Measurements from ENCODE around the gene PEX6.
A peak's percentile ranks its signal among the peaks of the same experiment; 100 is the strongest.

Gene PEX6

DNA sequence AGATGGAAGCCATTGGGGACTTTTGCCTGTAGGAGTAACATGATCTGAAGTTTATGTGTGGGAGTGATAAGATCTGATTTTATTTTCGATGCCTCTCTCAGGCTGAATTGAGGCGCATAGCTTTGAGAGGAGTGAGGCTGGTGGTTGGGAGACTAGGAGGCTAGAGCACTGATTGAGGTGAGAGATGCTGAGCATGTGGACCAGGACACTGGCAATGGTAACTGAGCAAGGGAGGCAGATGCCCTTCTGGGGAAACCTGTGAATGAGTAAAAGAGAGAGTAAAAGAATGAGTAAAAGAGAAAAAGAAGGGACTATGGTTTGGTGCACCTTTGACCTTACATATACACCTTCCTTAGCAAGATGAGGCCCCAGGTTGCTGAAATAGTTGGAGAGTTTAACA, 45.5 kb upstream of the PEX6 start:
- TF ChIP-seq PPARA (CRISPR knock-in tag; IDR thresholded peaks at IDR 0.05; ENCODE audit: borderline replicate concordance) (no peak), CSDC2 (CRISPR knock-in tag; IDR thresholded peaks at IDR 0.05) (no peak), TCF4 (CRISPR knock-in tag; IDR thresholded peaks at IDR 0.05; ENCODE audit: borderline replicate concordance) (no peak), POU6F1 (CRISPR knock-in tag; IDR thresholded peaks at IDR 0.05; ENCODE audit: borderline replicate concordance, low read depth) (no peak), ZC3H10 (CRISPR knock-in tag; IDR thresholded peaks at IDR 0.05) (no peak), ZNF70 (CRISPR knock-in tag; IDR thresholded peaks at IDR 0.05) (no peak), ZFP30 (CRISPR knock-in tag; IDR thresholded peaks at IDR 0.05) (no peak), ZNF8 (CRISPR knock-in tag; IDR thresholded peaks at IDR 0.05) (no peak), ZFP3 (CRISPR knock-in tag; IDR thresholded peaks at IDR 0.05) (no peak), SNAI2 (CRISPR knock-in tag; IDR thresholded peaks at IDR 0.05) (no peak), ZNF565 (CRISPR knock-in tag; conservative IDR thresholded peaks at IDR 0.05; ENCODE audit: low read depth) (no peak), ARNTL (CRISPR knock-in tag; IDR thresholded peaks at IDR 0.05; ENCODE audit: borderline replicate concordance, low read depth) (no peak), ISL1 (CRISPR knock-in tag; IDR thresholded peaks at IDR 0.05) (no peak), RARB (CRISPR knock-in tag; IDR thresholded peaks at IDR 0.05) (no peak), GLIS3 (CRISPR knock-in tag; IDR thresholded peaks at IDR 0.05) (no peak)
- TF ChIP-seq, protein P1, sequence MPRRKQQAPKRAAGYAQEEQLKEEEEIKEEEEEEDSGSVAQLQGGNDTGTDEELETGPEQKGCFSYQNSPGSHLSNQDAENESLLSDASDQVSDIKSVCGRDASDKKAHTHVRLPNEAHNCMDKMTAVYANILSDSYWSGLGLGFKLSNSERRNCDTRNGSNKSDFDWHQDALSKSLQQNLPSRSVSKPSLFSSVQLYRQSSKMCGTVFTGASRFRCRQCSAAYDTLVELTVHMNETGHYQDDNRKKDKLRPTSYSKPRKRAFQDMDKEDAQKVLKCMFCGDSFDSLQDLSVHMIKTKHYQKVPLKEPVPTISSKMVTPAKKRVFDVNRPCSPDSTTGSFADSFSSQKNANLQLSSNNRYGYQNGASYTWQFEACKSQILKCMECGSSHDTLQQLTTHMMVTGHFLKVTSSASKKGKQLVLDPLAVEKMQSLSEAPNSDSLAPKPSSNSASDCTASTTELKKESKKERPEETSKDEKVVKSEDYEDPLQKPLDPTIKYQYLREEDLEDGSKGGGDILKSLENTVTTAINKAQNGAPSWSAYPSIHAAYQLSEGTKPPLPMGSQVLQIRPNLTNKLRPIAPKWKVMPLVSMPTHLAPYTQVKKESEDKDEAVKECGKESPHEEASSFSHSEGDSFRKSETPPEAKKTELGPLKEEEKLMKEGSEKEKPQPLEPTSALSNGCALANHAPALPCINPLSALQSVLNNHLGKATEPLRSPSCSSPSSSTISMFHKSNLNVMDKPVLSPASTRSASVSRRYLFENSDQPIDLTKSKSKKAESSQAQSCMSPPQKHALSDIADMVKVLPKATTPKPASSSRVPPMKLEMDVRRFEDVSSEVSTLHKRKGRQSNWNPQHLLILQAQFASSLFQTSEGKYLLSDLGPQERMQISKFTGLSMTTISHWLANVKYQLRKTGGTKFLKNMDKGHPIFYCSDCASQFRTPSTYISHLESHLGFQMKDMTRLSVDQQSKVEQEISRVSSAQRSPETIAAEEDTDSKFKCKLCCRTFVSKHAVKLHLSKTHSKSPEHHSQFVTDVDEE (CRISPR knock-in tag; IDR thresholded peaks at IDR 0.05) = no peak
- TF ChIP-seq, protein P2, sequence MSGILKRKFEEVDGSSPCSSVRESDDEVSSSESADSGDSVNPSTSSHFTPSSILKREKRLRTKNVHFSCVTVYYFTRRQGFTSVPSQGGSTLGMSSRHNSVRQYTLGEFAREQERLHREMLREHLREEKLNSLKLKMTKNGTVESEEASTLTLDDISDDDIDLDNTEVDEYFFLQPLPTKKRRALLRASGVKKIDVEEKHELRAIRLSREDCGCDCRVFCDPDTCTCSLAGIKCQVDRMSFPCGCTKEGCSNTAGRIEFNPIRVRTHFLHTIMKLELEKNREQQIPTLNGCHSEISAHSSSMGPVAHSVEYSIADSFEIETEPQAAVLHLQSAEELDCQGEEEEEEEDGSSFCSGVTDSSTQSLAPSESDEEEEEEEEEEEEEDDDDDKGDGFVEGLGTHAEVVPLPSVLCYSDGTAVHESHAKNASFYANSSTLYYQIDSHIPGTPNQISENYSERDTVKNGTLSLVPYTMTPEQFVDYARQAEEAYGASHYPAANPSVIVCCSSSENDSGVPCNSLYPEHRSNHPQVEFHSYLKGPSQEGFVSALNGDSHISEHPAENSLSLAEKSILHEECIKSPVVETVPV (CRISPR knock-in tag; IDR thresholded peaks at IDR 0.05) = no peak
- TF ChIP-seq, protein P3, sequence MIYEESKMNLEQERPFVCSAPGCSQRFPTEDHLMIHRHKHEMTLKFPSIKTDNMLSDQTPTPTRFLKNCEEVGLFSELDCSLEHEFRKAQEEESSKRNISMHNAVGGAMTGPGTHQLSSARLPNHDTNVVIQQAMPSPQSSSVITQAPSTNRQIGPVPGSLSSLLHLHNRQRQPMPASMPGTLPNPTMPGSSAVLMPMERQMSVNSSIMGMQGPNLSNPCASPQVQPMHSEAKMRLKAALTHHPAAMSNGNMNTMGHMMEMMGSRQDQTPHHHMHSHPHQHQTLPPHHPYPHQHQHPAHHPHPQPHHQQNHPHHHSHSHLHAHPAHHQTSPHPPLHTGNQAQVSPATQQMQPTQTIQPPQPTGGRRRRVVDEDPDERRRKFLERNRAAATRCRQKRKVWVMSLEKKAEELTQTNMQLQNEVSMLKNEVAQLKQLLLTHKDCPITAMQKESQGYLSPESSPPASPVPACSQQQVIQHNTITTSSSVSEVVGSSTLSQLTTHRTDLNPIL (CRISPR knock-in tag; IDR thresholded peaks at IDR 0.05; ENCODE audit: low read depth) = no peak
- TF ChIP-seq, protein P4, sequence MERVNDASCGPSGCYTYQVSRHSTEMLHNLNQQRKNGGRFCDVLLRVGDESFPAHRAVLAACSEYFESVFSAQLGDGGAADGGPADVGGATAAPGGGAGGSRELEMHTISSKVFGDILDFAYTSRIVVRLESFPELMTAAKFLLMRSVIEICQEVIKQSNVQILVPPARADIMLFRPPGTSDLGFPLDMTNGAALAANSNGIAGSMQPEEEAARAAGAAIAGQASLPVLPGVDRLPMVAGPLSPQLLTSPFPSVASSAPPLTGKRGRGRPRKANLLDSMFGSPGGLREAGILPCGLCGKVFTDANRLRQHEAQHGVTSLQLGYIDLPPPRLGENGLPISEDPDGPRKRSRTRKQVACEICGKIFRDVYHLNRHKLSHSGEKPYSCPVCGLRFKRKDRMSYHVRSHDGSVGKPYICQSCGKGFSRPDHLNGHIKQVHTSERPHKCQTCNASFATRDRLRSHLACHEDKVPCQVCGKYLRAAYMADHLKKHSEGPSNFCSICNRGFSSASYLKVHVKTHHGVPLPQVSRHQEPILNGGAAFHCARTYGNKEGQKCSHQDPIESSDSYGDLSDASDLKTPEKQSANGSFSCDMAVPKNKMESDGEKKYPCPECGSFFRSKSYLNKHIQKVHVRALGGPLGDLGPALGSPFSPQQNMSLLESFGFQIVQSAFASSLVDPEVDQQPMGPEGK (CRISPR knock-in tag; IDR thresholded peaks at IDR 0.05; ENCODE audit: borderline replicate concordance) = no peak
- ATAC-seq = no peak

DNA sequence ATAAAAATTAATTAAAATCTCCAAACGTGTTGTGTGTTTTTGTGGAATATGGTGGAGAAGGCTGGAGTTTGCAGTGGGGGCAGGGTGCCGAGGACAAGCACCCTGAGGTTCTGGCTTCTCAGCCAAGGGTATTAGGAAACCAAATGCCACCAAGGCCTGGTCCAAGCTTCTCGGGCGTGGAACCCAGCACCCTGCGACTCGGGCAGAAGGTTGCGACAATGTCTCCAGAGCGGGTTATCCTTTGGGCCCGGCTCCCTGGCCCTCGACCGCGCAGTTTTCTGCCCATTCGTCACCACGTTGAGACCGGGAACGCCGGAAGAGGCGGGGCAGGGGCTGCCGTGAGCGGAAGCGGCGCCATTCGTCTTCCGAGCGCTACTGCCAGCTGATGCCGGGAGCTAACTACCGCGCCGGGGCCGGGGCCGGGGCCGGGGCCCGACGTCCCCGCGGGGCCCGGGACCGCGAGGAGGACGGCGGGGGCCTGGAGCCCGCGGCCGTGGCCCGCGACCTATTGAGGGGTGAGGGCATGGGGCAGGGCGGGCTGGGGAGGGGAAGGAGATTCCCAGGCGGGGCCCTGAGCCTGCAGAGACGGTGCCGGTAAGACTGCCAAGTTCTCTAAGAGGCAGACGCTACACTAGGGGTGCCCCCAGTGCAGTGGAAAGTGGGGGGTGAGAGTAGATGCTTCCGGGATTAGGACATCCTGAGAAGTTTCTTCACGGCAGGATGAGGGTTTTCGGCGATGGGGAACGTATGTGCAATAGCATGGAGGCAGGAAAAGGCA, 42.5 kb upstream of the PEX6 start, which contains the start of gene RRP36:
Gene RRP36, plus strand, starts transcription at position 354 of the 778 bp plus-strand sequence. Its CDS starts 32 bp downstream, at position 386.
- TF ChIP-seq, protein P1 (CRISPR knock-in tag; IDR thresholded peaks at IDR 0.05) = no peak
- 0 out of 2 replicates have a peak, but pooled peaks have one; percentile 37 for TF ChIP-seq GLIS3 (CRISPR knock-in tag; IDR thresholded peaks at IDR 0.05)
- ATAC-seq = peak; percentile 94
